ENCODE results near the gene RFC2. TPM values are rescaled to one million over a fixed set of nuclear protein-coding genes. Genes with fewer than 3 reads are reported as not detected.

Gene RFC2
- polyA plus RNA-seq, 2 of the 4 experiments (the other 2 are of a cell fraction): 44.6 to 71.2 TPM

DNA sequence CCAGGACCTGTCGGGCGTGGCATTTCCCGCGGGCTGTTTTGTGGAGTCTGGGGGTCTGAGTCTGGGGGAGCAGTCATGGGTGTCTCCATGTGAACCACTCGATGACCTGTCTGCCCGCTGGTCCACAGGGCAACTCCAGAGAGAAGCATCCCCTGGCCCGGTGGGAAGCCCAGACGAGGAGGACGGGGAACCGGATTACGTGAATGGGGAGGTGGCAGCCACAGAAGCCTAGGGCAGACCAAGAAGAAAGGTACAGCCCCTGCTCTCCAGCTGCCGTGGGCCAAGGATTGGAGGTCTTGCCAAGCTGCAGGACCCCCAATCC is 29.7 kb downstream of the RFC2 start:
- DNase-seq (ENCODE audit: low read depth in 1 of 2, low spot score in 1 of 2): no peak
- no peak for FAIRE-seq
- ChIA-PET CTCF (interaction anchor here (1.5 to 28.4 kb wide), 3 partner anchors 13 to 172 kb away, joined by 4 to 684 read pairs (median 92); no protein-coding TSS in a partner anchor), POLR2A (no interaction called here)
- Histone ChIP-seq H3K4me3 (no peak overlapping the region), H3K9me3 (no peaks in the 10 kb centered on the region), H3K4me1 (peaks cover 18% of the 10 kb centered on the region), H3K27ac (no peak overlapping the region), H3K4me2 (no peak overlapping the region)
- 94% methylated on average over 12 of the region's 12 CpGs for WGBS (ENCODE audit: missing lambda C conversion rate)
- ATAC-seq: no peak
- TF ChIP-seq ZC3H11A (IDR thresholded peaks at IDR 0.05) (no peak), EP300 (IDR thresholded peaks at IDR 0.05) (no peak)

- no peak for DNase-seq (ENCODE audit: low read depth in 1 of 2, low spot score in 1 of 2)
- Histone ChIP-seq H3K4me2 (no peak overlapping the region), H3K9me3 (no peaks in the 10 kb centered on the region), H3K4me1 (peaks cover 18% of the 10 kb centered on the region), H3K27ac (no peak overlapping the region; a peak in 1 of 6 replicates), H3K4me3 (no peak overlapping the region)
- CTCF ChIA-PET: interaction anchor here (1.5 to 28.4 kb wide), 3 partner anchors 12 to 173 kb away, joined by 4 to 684 read pairs (median 92); no protein-coding TSS in a partner anchor
- no peak for FAIRE-seq
- POLR2A ChIA-PET: interaction anchor here (0.6 kb wide), 1 partner anchor 360 kb away, joined by 3 read pairs; no protein-coding TSS in a partner anchor
- TF ChIP-seq TFCP2L1 (CRISPR knock-in tag; IDR thresholded peaks at IDR 0.05) (no peak), TP53 (CRISPR knock-in tag; IDR thresholded peaks at IDR 0.05) (no peak), KDM5A (IDR thresholded peaks at IDR 0.05) (no peak), MAZ (IDR thresholded peaks at IDR 0.05; ENCODE audit: borderline replicate concordance, low read depth, low read length) (no peak), RARB (CRISPR knock-in tag; IDR thresholded peaks at IDR 0.05) (no peak), RNF2 (IDR thresholded peaks at IDR 0.05; ENCODE audit: borderline replicate concordance, low read depth) (no peak), PHF8 (IDR thresholded peaks at IDR 0.05; ENCODE audit: borderline replicate concordance, low read depth) (no peak), CTCF (IDR thresholded peaks at IDR 0.05) (no peak), USF2 (IDR thresholded peaks at IDR 0.05) (no peak), ZC3H11A (IDR thresholded peaks at IDR 0.05) (no peak), PBX3 (IDR thresholded peaks at IDR 0.05) (no peak), FOSB (CRISPR knock-in tag; IDR thresholded peaks at IDR 0.05) (no peak), JUNB (IDR thresholded peaks at IDR 0.05) (no peak)
- TF ChIP-seq, protein P1, sequence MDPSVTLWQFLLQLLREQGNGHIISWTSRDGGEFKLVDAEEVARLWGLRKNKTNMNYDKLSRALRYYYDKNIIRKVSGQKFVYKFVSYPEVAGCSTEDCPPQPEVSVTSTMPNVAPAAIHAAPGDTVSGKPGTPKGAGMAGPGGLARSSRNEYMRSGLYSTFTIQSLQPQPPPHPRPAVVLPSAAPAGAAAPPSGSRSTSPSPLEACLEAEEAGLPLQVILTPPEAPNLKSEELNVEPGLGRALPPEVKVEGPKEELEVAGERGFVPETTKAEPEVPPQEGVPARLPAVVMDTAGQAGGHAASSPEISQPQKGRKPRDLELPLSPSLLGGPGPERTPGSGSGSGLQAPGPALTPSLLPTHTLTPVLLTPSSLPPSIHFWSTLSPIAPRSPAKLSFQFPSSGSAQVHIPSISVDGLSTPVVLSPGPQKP (IDR thresholded peaks at IDR 0.05; ENCODE audit: low read depth, low read length): no peak
- ATAC-seq: no peak; a peak in 1 of 6 replicates
- 78% methylated on average over 15 of the region's 18 CpGs for WGBS (ENCODE audit: missing lambda C conversion rate)
Observed at GRCh38 chr7:74223711-74224510, 30.3 kb downstream of the RFC2 start.
